ENCODE data around the gene UTP25.
"Not testable (repeated sequence)": the region's sequence is repeated elsewhere in the genome, so short reads cannot be mapped to it uniquely, and the experiment has no call there.

The UTP25 gene, protein sequence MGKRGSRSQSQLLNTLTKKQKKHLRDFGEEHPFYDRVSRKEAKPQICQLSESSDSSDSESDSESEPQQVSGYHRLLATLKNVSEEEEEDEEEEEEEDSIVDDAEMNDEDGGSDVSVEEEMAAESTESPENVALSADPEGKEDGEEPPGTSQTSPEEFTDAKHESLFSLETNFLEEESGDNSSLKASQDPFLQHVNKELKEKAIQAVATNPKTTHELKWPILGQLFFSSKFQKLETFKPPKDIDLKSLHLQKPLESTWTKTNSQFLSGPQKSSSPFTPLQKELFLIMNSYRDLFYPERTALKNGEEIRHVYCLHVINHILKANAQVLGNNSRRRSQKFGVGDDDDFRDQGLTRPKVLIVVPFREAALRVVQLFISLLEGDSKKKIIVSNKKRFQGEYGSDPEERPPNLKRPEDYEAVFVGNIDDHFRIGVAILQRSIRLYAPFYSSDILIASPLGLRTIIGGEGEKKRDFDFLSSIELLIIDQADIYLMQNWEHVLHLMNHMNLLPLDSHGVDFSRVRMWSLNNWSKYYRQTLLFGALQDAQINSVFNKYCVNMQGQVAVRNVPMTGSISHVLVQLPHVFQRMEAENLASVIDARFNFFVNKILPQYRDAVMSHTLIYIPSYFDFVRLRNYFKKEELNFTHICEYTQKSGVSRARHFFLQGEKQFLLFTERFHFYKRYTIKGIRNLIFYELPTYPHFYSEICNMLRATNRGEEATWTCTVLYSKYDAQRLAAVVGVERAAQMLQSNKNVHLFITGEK

DNA sequence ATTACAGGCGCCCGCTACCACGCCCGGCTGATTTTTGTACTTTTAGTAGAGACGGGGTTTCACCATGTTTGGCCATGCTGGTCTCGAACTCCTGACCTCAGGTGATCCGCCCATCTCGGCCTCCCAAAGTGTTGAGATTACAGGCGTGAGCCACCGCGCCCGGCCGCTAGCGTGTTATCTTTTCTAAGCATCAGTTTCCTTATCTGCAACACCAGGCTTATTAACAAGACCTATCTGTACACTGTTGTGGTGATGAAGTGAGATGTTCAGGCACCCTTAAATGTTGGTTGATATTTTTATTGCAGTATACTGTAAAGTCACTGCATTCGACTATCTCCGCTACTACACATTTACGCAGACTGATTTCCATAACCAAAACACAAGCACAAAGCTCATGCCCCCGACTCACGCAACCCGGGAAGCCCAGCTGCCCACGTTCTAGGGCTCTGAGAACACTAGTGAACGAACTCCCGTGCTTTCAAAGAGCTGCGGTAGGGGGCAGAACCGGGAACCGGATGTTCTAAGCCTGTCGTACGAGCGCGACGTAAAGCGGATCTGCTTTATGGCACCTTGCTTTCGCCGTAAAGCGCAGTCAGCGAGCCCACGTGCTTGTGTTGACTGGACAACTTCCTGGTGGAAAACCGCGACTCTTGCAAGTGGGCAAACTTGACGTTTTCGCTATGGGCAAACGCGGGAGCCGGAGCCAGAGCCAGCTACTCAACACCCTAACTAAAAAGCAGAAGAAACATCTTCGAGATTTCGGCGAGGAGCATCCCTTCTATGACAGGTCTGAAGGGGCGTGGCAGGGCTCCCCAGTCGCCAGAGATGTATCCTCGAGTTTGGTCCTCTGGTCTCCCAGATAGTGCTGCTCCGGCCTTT lies at the start of gene UTP25:
TSS of gene UTP25 (plus strand) at position 589 of the 879 bp plus-strand sequence. CDS start at position 681, 92 bp downstream.
- DNase-seq: peak; percentile 77

DNA sequence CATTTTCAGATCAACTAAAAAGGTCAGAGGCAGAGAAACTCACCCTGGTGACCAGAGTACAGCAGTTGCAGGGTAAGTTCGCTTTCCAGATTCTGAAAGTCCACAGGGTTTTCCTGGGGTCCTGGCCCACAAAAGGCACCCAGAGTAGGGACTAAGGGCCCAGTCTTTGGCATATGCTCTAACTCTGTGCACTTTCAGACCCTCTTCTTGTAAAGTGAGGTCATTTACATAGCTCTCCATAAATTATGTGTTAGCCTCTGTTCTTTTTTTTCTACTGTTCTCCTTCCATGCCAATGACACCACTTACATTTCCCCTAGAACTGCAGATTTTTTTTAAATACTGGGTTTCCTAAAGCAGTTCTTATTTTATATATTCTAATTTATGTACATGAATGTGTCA lies 49.7 kb upstream of the UTP25 start:
- DNase-seq: no peak

DNA sequence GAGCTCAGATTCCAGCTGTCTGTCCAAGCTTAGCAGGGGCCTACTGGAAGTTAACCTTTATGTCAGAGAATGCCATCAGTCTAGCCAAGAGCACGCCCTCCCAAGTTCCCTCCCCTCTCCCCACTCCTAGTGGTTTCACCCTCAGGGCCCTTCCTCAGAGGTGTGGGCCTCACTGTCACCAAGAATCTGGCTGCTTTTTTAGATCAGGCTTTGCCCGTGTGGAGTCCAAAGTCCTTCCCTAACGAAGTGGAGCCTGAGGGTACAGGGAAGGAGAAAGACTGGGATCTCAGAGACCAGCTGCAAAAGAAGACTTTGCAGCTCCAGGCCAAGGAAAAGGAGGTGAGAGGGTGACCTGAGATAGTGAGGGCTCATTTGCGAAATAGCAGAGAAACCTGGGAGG lies 47.5 kb upstream of the UTP25 start:
- no peak for DNase-seq

DNA sequence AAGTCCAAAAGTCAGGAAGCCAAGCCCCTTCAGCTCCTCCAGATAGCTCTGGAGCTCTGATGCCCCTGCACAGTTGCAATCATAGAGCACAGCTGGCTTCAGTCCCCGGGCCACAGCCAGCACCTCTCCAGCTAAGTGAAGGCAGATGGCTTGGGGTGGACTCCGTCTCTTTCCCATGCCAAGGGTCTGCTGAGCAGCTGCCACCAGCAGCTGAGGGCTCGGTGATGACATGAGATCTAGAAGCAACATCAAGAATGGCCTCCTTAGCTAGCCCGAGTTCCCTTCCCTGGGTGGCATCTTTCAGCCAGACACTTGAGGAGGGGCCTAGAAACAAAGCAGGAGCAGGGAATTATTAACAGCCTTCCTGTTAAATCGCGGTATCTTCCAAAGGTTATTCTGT lies 44.4 kb upstream of the UTP25 start:
- no peak for DNase-seq

DNA sequence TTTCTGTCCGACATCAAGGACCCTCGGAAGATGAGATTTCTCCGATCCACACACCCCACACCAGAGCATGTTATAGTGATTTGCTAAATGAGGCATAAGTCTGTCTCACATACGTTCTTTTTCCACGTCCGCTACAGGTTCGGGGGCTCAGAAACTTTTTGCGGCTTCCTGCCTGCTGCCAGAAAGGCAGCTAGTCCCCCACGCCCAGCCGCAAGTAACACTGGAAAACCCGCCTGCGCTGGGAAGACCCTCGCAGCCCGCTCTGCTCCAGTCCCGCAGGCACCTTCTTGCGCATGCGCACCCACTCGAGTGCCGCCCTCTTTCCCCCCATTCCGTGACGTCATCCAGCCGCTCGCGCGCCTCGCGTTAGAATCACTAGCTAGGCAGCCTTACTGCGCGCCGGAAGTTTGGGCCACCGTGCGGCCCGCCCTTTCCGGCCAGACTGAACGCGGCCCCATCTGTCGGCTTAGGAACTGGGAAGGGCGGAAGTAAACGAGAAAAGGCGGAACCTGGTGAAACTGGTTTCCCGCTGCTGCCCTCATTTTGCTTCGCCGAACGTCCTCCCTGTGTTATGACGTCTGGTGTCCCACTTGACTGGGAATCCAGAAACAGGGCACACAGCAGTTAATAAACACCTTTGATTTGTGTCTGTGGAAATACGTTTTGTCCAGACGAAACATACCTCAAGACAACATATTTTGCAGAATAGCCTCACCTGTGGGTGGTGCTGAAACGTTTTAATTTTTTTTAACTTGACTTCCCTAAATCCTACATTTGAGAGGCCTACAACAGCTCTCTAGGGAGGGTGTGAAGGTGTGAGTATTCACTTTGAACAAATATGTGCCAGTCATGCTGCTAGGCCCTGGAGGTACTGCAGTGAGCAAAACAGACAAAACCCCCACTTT lies 43.3 kb upstream of the UTP25 start, which contains the start of gene C1orf74:
TSS of gene C1orf74 (minus strand) at position 295 of the 905 bp plus-strand sequence. CDS start 925 bp downstream, outside the sequence.
- DNase-seq: peak; percentile 96

DNA sequence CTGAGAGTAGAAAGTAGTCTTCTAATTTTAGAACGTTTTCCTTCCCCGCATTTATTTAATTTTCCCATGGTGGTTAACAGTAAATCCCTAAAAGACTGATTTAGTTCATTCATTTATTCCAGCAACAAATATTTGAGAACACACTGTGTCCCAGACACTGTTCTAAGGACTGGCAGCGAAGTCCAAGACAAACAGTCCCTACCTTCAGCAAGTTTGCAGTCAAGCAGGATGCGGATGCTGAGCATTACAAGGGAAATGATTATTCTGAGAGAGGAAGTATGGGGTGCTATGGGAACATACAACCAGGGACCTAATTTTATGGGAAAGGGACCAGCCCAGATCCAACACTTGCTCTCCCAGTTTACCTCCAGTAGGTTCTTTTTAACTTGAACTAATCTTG lies 42.2 kb upstream of the UTP25 start:
- DNase-seq: no peak

DNA sequence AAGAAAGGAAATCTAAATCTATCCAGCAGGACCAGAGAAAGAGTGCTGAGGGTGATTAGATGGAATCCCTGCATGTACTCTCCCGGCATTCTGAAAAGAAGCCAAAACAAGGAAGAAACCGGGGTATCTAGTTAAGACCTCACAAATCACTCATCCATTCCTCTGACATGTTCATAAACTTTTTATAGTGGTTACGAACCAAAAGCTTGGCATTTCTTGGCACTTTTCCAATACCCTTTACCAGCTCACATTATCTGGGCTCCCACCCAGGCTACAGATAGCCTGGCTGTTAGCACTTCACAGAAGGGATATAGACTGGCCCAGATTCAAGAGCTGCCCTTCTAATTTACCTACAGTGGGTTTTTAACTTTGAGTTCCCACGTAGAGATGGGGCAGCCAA lies 41.6 kb upstream of the UTP25 start:
- no peak for DNase-seq

DNA sequence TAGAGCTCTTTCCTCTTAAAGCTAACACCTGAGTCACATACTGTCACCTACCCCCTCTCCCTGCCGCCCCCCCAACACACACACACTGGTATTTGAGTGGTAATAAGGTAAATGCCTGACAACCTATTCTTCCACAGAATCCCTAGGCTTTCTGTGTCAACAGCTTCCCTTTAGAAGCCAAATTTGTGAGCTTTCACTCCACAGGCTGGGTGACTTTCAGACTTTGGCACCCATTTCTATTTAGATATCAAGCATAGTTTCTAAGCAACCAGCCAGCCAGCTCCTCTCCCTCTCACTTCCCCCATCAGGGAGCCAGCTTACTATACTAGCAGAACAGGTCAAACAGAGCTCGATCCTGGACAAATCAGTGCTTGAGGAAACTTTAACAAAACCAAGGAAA lies 40.2 kb upstream of the UTP25 start:
- DNase-seq: no peak

DNA sequence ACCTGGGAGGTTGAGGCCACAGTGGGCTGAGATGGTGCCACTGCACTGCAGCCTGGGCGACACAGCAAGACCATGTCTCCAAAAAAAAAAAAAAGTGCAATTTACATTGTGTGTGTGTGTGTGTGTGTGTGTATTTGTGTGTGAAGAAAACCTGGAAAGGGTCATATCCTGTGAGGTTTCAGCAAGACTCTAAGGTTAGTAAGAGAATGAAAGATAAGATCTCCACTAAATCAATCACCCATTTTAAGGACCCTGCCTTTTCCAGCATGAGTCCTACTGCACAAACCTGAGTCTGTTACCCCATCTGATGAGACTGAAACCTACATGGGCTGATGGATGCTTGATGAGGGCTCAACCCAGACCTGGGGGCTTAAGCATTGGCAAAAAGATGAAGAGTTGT lies 38.5 kb upstream of the UTP25 start:
- DNase-seq: no peak

DNA sequence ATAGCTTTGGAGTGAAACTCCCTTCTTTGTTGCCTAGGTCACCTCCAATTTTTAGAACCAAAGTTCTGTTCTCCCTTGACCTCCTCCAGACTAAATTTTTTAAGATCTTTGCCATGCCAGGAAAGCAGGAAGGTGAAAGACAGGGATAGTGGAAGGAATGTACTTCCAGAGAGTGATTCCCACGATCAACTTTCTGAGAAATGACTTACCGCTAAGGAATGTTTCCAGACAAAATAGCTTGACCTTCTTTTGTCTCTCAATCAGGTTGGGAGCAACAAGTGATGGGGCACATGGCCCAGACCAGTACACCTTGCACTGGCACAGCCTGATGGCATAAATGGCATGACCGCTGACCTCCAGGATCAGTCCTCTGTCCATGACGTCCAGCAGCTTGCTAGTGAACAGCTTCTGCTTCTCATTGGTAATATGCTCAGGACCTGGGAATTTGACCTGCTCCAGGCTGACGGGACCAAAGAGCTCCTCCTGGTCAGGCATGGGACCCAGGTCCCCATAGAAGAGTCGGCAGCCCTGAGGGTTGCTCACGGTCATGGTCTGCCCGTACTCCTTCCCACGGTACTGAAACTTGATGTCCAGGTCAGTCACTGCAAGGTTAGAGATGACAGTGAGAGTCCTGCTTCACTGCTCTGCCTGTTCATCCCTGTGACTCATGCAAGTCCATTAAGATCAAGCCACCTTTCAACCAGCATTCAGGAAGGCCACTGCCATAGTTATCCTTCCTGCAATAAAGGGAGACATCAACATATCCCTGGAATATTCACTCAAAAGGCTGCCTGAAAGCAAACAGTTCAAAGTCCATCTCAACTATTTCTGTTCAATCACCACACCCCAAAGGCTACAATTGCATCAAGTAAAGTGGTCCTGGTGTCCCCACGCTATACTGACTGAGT lies 37.2 kb upstream of the UTP25 start:
- no peak for DNase-seq

DNA sequence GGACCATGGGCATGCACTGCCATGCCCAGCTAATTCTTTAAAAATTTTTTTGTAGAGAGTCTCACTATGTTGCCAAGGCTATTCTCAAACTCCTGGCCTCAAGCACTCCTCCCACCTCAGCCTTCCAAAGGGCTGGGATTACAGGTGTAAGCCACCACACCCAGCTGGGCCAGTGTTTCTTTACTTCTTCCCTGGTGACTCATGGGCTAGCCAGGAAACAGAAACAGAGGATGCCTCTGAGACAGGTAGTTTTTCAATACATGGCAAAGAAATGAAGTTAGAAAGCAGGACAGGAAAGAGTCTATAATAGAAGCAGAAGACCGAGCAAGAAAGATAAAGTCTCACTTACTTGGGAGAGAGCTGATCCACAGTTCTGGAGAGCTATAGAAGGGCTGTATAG lies 35.9 kb upstream of the UTP25 start:
- DNase-seq: no peak

DNA sequence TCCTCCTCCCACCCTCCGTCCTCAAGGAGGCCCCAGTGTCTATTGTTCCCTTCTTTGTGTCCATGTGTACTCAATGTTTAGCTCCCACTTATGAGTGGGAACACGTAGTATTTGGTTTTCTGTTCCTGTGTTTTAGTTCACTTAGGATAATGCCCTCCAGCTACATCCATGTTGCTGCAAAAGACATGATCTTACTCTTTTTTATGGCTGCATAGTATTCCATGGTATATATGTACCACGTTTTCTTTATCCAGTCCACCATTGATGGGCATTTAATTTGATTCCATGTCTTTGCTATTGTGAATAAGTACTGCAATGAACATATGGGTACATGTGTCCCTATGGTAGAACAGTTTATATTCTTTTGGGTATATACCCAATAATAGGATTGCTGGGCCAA lies 34.1 kb upstream of the UTP25 start:
- DNase-seq: not testable (repeated sequence)

DNA sequence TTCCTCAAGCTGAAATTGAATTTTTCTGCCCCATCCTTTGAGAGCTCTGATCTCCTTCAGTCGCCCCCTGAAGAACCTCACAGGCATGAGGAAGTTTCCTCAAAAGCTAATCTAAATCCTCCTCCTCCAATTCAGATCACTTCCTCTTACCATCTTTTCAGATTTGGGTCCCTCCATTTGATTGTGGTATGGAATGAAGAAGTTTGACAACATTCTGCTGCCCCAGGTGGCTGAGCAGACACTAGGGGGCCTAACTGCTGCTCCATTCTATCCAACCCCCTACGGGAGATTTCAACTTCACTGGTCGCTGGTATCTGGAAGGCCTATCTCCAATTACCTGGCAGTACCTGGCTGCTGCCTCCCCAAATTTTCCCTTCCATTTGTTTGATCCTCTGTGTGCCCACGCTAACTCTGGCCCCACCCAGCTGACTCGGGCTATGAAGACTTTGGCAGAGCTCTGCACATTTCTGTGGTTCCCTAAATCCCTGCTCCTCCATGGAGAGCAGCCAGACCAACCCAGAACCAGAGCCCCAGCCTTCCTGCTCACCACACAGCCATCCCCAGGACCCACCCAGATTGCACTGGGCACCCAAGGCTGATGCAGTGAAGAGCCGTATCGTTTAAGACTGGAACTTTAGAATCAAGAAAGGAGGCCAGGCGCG lies 29.7 kb upstream of the UTP25 start:
- DNase-seq: no peak

DNA sequence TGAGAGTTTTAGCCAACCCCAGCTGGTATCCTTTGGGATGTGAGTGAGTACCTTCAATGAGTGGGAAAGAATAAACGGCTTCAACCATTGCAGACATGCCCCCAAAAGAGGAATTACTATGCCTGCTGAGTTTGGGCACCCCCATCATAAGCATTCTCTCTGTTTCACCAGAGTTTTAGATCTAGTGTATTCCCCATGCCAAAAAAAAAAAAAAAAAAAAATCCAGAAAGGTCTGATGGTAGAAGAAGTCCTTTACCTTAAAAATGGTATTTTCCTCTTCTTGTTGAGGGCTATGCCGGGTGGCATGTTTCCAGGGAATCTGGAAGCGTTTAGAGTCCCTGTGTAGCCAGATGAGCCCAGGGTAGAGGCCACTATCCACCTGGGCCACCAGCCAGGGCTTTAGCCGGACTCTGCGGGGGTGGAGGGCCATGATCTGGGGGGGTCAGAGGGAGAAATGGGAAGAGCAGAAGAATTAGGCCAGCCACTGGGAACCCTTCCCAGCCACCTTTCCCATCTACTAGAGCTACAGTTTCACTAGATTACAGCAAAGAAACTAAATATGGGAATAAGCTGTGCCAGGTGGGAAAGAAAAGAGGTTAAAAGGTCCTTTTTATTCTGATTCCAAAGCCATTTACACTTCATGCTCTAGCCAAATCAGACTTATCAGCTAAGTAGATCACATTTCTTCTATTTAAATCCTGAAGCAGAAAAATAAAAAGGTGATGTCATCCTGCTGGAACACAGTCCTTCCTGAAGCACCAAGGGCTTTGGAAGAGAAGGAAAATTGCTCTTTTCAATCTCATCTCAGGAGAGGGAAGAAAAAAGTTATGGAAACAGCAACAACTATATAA lies 26.6 kb upstream of the UTP25 start:
- no peak for DNase-seq

DNA sequence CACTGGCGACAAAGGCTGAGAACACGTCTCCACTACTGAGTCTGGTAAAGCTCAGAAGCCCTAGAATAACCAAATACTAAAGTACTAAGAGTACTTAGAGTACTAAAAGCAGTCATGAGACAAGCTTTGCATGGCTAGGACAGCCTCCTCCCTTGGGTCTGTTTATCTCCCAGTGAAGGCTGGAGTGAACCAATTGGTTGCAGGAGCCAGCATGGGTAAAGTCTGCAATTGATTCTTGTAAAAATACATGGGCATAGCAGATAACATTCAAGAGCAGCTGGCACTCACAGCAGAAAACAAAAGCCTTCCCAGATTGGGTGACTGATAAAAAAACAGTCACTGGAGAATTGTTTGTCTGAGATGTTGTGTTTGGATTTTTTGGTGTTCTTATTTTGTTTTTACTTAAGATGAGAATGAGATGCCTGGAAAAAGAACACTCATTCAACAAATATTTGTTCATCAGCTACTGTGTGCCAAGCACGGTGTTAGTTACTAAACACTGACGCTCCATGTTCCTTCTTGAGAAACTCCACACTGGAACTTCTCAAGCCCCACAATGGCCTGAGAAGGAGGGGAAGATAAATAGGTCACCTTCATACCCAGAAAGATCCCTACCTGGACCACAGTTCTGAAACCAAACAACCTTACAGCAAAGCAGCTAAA lies 25.5 kb upstream of the UTP25 start:
- DNase-seq: no peak

DNA sequence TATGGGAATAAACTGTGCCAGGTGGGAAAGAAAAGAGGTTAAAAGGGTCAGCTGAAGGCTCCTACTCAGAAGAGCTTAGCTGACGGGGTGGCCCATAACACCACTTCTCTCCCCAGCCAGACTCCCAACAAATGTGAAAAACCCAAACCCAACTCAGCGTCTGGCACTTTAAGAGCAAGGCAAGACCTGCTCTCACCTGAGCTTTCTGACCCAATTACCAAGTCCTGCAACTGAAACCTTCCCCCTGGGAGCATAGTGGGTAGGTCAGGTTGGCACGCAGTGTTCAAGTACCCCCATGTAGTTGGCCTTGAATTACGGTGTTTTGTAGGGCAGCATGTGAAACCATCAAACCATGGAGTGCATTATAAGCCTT lies 25.0 kb upstream of the UTP25 start:
- DNase-seq: no peak

DNA sequence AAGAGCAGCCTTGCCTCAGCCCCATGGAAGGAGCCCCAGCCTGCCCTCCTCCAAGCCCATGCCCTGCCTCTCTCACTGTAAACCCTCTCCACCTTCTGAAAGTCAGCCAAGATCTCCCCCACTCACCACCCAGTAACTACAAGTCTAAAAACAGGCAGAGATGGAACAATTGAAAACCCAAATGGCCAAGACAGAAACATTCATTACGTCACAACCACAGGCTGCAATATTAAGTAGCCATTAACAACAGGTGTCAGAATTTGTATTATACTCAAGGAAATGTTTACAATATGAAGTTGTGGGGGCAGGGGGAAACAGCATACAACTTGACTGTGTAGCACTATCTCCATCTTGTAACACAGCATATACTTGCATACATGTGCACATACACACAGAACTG lies 24.2 kb upstream of the UTP25 start:
- DNase-seq: no peak

DNA sequence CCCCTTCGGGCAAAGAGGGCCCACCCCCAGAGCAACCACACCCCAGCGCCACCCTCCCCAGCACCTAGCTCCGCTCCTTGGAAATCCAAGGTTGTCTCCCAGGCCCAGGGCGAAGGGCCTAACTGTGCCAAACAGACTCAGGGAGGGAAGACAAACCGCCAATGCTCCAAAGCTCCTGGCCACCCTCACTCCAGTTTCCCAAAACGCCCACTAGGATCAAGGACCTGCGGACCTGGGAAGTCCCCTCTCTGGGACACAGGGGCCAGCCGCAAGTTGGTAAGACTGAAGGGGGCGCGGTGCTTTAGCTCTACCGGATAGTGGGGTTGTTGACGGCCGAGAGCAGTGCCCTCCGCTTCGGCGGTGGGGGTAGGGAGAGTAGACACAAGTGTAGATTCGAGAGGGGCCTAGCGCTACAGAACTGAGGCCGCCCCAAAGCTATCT lies 22.4 kb upstream of the UTP25 start:
- DNase-seq: no peak
